Sciatic nerve (tissue), 2 donors: Measurements from ENCODE around the gene LRRC75A. TPM values are rescaled to one million over a fixed set of nuclear protein-coding genes. Genes with fewer than 3 reads are reported as not detected.
A peak's percentile ranks its signal among the peaks of the same experiment; 100 is the strongest.

Experiments used
- ATAC-seq: fragments of 200-7000 bp; cut with Tn5 transposase; one replicate; pipeline ENCODE4 v1.9.1; 2020; ENCODE audit warnings: mild to moderate bottlenecking, moderate library complexity
- DNase-seq: peaks from one replicate; pipeline ENCODE4 v3.0.0-alpha.2; 2020; ENCODE audit warnings: low spot score
- intact Hi-C: fragments of 100-400 bp; cut with DNase I; formaldehyde crosslinking; loops from one replicate; pipeline ENCODE4 v1.14.2; 2022
- total RNA-seq: library from RNA; stranded (reverse); fragmentation: NEBNext Ultra II Directional; extraction: Animal tissue kit (Norgen Biotek cat#: 25700); gene quantifications from one replicate; pipeline ENCODE4 v1.2.1, GENCODE V29; 2021
- donor health status: DM: no; HTN: no; CAD: no.
- donor health status: DM: no; HTN: no; CAD: no.

LRRC75A gene
- total RNA-seq, 1 donor from 2014 or later: 7.0 TPM

DNA sequence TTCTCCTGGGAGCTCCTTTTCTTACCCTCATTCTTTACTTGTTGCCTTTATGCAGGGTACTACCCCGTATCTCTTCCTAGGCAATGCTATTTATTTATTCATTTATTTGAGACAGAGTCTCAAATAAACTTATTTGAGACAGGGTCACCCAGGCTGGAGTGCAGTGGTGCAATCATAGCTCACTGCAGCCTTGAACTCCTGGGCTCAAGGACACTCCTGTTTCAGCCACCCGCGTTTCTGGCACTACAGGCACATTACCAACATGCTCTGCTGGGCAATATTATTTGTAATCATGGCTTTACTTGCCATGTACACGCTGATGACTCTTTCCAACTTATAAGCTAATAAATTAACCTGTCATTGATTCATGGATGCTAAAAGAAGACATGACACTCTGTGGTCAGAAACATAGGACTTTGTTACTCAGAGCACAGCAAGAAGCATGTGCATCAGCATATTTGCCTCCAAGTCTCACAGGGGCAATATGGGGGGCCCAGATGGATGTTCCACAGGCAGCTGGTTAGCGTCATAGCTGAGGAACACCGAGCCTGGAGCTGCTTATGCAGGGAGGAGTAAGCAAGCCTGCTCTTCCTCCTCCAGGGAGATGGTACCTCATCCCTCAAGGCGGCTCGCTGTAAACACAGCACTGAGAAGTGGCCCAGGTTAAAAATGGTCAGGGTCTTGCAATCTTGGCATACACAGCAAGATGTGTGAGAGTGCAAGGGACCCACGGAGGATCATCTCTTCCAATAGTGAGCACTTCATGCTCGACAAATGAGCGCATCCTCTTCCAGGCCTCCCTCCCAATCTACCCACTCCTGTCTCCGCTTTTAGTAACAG is 4.2 kb upstream of the LRRC75A start:
- intact Hi-C loops: no loop called here
- no peak for DNase-seq
- ATAC-seq: no peak

DNA sequence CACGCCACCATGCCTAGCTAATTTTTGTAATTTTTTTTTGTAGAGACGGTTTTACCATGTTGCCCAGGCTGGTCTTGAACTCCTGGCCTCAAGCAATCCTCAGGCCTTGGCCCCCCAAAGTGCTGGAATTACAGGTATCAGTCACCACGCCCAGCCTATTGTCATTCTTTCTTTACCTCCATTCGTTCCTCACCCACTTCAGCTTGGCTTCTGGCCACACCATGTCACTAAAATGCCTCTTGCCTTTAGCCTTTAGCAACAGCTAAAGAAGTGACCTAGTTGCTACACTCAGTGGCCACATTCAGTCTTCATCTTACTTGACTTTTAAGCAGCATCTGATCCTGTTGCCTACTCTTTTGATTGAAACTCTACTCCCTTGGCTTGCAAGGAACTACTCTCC is 3.6 kb upstream of the LRRC75A start:
- ATAC-seq (no peak), DNase-seq (no peak)
- intact Hi-C loops: no loop called here

DNA sequence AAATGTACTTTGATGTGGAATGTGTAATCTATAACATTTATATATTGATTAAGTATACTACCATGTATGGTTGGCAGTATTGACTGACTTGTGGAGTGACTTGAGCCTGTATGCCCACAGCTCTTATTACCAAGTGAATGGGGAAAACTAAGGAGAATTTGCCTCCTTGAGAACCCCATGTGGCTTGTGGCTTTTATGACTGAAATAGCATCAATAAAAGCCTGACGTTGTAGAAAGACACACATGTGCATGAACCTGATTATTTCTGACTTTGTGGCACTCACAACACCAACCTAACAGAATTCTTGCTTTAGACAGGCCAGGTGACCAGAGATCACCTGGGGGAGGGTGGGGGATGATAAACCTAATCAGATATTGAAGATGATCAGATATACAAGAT is 2.1 kb upstream of the LRRC75A start:
- ATAC-seq: no peak
- DNase-seq: no peak
- intact Hi-C loops: no loop called here

DNA sequence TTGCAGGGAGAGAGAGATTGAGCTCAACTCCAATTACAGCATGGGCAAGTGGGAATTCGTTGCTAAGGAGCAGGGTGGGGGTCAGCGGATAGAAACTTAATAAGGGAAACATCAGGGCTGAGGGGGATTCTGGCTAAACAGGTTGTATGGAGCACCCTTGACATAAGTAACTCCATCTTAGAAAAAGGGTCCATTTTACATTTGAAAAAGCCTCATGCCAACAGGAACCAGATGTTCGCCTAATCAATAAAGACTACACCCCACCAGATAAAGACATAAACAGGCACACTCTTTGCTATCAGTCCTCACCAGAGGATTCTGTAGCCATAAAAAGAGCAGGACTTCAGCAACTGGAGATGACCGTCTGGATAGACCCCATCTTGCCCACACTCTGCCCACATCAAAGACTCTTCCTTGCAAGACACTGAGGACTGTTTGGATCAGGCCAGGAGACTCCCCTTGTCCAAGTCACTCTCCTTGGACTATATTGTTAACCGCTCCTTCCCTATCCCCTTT is 1.6 kb upstream of the LRRC75A start:
- DNase-seq (no peak), ATAC-seq (no peak)
- intact Hi-C loops: no loop called here

DNA sequence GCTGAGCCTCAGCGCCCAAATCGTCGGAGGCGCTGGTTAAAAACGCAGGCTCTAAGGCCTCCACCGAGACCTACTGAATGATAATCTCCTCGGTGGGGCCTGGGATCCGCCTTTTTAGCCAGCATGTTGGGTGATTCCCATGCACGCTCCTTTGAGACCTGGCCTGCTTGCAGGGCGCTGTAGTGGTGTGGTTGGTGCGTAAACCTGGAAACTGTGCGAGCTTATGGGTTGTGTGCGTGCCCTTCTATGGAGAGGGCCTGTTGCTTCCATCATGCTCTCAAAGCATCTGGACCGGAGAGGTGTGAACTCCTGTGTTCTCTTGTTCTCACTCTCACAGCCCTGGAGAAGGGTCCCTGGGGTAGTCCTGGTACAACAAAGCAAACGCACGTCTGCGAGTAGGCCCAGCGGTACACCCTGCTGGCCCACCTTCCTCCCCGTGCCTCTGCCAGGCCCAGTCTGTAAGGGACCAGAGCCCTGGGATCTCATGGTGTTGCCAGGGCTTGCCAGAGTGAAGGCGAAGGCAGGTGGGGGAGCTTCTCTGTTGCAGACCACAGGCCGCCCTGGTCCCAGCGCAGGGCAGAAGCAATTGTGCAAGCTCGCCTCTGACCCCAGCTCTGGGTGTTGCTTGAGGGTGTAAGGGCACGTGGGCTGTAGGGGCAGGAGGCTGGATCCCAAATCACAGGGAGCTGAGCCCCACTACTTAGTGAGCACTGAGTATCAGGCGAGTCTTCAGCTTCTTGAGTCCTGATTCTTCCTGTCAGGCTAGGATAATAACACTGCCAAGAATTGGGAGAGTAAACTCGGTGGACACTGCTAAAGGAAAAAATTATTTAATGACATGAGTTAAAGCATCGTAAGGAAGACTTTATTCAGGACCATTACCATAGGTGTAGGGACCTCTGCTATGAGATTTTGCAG is 879 bp upstream of the LRRC75A start:
- peak; percentile 15 for ATAC-seq

DNA sequence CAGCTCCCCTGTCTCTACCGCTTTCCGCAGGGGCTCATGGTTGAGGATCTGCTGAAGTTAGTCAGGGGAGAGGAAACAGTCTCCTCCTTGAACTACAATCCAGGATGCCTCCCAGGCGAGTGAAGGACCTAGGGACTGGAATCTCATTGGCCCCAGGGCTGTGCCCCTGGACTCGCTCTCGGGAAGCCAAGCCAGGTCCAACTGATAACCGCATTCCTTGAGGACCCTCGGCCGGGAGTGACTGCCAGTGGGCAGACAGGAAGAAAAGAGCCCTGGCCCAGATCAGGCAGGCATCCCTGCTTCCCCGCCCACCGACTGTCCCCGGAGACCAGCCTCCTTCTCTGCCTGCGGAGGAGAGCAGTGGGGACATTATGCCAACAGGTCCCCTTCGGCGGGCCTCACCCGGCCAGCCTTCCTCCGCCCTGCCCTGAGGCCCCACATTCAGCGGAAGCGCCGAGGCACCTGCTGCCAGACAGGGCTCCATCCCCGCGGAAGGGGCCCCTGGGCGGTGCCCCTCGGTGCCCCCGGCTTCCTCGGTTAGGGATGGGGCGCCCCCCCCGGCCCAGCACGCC is 776 bp downstream of the LRRC75A start:
- no peak for ATAC-seq
- intact Hi-C loops: no loop called here
- no peak for DNase-seq

More for the DNA sequence above, 879 bp upstream of the LRRC75A start:
- intact Hi-C loops: no loop called here
- DNase-seq: no peak

DNA sequence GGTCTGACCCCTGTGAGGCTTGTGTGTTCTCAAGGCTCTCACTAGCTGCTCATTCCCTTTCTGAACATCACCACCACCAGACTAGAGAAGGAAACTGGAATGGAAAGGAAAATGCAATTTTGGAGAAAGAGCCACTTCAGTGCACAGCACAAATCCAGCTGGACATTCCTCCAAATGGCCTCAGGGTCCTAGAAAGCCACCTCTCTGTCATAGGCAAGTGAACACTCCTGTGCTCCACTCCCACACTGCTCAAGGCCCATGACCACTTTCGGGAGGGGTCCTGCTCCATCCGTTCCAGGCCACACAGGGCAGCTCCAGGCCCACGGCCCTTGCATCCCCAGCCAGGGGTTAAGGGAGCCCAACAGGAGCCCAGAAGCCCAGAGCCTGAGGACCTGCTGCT is 2.6 kb downstream of the LRRC75A start:
- DNase-seq: no peak
- intact Hi-C loops: no loop called here
- ATAC-seq: no peak

DNA sequence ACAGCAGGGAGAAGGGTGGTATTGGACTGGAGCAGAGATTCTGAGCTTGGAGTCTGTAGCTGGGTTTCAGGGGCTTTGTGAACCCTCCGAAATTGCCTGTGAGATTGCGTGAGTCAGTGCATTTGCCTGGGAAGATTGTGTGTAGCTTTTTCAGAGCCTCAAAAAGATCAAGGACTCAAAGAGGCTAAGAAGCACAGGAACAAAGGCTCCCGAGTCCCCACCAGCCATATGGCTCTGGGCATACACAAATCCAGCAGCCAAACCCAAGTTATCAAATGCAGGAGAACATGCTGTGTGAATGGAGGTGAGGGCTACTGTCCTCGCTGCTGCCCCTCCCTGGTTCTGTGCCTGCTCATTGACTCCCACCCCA is 3.0 kb downstream of the LRRC75A start:
- no peak for DNase-seq
- intact Hi-C loops: no loop called here
- ATAC-seq: no peak

DNA sequence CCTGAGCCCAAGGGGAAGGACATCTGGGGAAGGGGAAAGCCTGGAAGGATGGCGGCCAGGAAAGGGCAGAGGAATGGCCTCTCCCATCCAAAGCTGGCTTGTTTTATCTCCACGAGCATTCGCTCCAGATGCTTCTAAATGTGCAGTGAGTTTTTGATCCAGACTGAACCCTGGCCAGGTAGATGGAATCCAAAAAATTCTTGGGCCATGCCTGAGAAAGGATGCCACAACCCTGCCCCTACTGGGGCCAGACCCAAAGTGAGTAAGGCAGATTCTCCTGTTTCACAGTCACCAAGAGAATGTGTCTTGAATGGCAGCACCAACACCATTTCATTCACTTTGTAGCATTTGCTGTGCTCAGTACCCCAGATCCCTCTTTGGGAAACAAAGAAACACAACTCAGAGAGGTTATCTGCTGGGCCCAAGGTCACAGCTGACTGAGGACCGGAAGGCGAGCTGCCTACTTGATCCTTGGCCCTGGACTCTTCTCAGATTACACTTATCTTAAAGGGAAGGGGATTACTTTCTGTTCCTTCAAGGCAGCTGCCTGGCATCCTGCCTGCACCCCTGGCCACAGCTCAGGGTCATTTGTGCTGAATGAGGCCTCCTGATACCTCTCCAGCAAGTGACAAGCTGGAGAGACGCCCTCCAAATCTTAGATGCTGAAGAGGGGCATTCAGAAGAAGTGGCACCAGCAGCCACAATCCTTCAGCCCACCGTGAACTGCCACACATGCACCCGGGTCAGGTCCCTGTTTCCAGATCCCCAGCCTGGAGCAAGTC is 3.6 kb downstream of the LRRC75A start:
- no peak for DNase-seq

DNA sequence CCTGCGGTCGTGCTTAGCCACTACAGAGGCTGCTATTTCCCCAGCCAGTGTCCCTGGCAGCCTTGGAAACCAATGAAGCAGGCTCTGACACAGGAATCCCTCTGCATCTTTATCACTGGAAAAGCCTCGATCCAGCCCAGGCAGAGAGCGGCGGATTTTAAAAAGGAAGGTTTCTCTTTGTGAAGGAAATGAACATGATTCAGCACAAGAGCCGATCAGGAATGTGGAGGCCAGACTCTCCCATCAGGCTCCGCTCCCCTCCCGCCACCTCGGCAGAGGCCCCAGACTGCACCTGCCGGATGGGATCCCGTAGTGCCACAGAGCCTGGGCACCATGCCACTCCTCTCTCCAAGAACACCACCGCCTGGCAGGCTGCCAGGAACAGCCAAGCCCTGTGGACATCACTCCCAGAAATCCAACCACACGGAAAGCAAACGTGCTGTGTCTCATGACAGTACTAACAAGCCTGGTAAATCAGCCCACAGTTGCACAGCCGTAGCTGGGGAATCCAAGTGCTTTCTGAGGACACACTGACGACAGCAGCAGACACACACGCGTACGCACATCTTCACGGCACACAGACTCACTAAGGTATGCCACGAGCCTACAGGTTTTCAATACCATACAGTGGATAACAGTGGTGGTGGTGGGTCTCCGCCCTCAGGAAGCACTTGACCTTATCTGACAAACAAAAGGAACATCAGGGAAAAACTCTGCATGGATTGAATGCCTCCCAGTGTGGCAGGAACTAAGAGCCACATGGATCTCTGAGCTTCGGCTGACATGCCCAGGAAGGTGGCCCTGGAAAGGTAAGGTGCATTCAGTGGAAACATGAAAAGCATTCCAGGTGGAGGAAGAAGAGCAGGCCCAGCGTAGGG is 5.4 kb downstream of the LRRC75A start:
- intact Hi-C loops: no loop called here
- DNase-seq: peak; percentile 78
- ATAC-seq: peak; percentile 78

More for the DNA sequence above, 3.6 kb downstream of the LRRC75A start:
- no peak for ATAC-seq
- intact Hi-C loops: no loop called here

DNA sequence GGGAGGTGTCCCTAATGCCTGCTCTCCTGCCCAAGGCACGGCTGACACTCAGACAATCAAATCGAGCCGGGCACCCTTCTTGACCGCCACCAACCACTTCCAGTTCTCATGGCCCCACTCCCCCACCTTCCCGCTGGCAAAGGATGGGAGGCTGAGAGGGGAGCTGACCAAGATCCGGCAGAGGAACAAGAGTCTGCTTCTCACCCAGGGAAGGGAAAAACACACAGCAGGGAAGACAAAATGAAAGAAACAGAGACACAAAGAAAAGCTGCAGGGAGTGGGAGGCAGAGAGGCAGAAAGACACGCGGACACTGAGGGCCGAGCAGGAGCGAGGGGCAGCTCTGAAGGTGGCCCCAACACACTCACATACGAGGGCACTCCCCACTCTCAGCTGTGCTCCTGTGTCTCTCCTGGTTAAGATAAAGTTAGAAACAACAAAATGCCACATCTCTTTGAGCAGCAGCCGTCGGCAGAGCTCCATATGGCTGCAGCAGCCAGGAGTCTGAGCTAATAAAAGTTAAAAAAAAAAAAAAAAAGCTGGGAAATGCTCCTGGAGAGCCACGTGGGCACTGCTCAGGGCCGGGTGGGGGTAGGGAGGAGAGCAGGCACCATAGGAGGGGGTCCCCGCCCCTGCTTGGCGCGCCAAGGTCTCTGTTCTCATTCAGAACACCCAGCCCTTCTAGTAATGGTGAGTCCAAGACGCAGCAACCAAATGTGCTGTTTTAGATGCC is 7.4 kb downstream of the LRRC75A start:
- intact Hi-C loops: no loop called here
- DNase-seq: no peak
- peak; percentile 34 for ATAC-seq

DNA sequence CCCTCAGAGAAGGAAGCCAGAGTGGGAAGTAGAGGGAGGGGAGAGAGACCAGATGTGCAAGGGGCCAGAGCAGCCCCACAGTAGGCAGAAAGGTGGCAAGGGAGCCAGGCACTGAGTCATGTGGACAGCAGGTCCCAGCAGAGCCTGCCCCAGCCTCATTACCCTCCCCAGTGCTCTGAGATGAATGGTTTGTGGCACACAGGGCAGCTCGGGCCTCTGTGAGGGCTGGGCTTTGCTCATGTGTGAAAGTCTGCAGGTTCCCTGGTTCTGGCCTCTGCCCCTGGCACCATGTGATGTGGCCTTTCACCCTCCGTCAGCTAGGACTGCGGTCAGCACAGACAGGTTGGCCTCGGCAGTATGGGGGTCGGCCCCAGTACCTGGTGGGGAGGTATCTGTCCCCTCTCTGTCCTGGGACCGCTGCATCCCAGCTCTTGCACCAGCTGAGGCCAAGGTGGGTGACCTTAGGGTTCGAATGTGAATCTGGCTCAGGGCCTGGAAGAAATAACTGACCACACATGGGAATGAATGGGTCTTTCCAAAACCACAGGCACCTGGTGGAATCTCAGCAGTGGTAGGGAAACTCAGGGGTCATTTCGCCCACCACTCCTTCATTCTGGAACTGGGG is 8.9 kb downstream of the LRRC75A start:
- intact Hi-C loops: no loop called here
- DNase-seq (no peak), ATAC-seq (no peak)

DNA sequence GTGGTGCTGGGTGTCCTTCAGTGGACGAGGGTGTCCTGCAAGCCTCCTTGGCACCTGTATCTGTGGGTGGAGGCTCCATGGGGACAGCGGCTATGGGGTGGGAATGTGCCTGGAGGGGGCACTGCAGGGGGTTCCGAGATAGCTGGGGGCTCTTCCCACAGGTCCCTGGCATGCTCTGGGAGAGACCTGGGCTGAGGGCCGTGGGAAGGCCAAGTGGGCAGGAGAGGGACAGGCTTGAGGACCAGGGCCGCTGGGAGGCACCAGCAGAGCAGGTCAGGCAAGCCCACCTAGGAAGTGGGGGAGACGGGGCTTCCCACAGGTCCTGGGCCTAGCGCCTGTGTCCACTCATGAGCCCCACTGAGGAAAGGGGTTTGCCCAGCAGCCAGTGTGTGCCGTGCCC is 9.7 kb downstream of the LRRC75A start:
- DNase-seq (no peak), ATAC-seq (no peak)
- intact Hi-C loops: no loop called here

DNA sequence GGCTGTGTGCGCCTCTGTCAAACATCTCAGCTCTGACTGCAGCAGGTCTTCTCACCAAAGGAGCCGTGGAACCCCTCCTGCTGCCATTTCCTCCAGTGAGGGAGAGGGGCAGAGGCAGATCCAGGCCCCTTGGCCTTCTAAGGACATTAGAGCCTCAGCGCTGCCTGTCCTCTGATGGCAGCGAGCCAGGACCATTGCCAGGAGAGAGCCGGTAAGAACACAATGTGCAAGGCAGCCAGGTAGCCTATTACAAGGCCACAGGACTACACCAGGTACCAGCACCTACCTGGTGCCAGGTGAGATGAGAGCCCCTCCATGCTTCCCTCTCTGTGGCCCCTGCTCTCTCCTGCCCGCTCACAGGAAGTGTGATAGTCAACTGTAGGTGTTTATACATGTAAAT is 11.0 kb downstream of the LRRC75A start:
- intact Hi-C loops: no loop called here
- DNase-seq (no peak), ATAC-seq (no peak)

DNA sequence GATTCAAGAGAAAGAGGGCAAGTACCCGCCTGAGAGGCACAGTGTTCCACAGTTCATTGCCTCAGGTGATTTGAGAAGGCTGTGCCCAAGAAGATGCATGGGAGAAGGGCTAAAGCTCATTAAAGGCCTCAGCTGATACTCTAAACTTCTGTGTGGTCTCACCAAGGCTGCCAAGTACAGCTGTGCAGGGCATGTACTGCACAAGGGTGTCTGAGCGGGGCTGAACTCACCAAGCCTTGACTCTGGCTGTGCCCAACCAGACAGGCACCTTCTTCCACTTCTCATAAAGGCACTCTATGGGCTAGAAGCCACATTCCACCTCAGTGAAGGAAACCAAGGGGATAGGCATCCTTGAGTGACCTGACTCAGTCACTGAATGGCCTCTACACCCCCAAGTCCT is 12.7 kb downstream of the LRRC75A start:
- intact Hi-C loops: no loop called here
- DNase-seq (no peak), ATAC-seq (no peak)

DNA sequence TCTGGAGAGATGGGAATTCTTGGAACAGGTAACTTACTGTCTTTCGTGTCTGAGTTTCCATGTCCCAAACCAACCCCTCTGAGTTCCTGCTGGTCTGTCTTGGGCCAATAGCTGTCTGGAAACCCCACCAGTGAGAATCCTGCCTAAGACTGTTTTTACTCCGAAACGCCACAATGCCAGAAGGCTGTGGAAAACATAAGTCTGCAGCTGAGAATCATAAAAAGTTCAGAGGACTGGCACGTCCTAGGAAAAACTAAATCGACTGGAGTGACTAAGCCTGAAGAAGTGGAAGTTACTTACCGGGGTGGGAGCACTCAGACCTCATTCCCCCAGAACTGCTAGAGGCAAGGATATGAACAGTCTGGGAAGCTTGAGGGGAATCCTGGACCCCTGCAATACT is 13.3 kb downstream of the LRRC75A start:
- DNase-seq (no peak), ATAC-seq (peak; percentile 16)
- intact Hi-C loops: no loop called here

DNA sequence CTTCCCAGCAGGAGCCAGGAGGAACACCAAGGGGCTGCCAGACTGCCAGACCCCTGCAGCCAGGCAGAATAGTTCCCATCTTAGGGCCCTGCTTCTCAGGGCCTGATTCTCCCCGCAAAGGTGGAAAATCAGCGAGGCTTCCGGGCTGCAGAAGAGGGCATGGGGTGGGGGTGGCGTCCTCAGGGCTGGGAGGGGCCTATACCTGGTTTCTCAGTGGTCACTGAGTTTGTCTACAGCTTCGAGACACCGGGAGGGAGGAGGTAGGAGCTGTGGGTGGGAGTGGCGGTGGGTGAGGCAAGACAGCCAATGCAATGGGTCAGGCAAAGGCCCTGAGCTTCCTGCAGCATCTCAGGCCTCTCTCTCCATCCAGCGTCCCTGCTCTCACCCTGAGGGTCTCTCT is 14.3 kb downstream of the LRRC75A start:
- DNase-seq: no peak
- intact Hi-C loops: no loop called here
- ATAC-seq: peak; percentile 27
